HG03159 (cell line): ENCODE measurements around the gene DYNC1I1.
A peak's percentile ranks its signal among the peaks of the same experiment; 100 is the strongest.

Source experiments
- ATAC-seq: cut with Tn5 transposase; IDR thresholded peaks from one replicate; pipeline ENCODE4 v1.9.1; 2021; ENCODE audit warnings: mild to moderate bottlenecking, moderate library complexity; ENCODE audit not compliant: unreplicated experiment

Gene DYNC1I1

DNA sequence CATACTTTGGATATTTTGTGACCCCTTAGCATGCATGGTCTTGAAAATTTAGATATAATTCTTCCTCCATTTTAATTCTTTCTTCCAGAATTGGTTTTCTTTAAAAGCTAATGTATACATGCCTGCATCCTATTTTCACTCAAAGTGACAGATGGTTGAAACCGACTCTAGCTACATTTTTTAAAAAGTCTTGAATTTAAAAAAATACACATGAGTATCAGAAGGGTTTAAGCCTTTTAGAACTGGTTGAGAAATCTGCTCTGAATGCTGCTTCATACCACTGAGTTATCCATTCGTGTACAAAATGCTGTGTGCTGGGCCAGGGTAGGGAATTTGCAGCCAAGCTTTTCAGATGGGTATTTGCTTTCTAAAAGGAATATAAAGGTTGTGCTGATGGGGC is 16.5 kb downstream of the DYNC1I1 start:
- ATAC-seq, result no peak

- ATAC-seq, result no peak
Measured at GRCh38 chr7:95793658-95794057, 21.3 kb downstream of the DYNC1I1 start.

GRCh38 chr7:95794917-95795515 is 22.7 kb downstream of the DYNC1I1 start:
- peak; percentile 75 for ATAC-seq

DNA sequence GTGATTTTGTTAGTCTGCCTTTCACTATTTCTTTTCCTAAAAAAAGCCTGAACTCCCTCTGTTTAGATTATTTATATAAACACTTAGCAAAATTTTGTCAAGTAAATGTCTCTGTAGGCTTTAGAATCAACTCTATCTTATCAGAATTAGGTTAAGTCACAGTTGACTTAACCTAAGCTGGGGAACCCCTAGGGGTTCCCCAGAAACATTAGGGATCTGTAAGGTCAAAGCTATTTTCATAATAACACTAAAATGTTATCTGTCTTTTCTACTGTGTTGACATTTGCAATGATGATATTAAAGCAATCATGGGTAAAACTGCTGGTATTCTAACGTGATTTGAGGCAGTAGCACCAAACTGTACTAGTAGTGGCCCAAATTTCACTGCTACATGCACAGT is 24.3 kb downstream of the DYNC1I1 start:
- no peak for ATAC-seq

DNA sequence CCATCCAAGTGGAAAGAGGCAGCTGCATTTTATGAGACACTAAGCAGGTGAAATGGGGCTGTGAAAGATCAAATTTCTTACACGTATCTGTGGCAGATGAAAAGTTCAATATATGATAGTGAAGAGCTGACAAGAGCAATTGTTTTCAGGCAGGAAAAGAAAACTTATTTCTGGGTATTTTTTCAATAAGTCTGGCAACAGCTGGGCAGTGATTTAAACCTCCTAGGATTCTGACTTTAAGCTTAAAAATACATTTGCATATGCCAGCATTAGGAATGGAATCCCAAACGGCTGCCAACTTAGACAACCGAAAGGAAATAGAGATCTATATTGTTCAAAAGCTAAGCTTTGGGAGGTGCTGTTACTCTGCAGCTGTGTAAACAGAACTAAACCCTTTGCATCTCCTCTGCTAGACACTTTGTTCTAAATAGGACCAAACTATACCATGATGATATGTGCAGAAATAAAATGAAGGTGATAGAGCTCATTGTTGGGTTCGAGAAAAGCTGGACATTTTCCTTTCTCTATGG is 26.1 kb downstream of the DYNC1I1 start:
- no peak for ATAC-seq

DNA sequence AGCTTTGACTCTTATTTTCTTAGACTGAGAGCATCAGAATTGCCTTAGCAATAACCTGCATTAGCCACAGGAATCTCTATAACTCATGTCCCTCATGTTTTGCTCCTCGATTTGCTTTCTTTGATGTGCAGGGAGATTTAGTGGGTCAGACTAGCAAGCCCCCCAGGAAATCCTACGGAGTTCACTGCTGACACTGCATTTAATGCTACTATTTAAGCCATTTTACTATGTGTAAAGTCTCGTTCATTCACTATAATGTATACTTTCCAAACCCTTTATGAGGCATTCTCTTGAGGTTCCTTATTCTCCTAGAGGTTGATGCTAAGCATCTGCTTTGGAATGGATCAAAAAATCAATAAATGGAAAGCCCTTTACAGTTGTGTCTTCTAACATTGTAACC is 28.4 kb downstream of the DYNC1I1 start:
- ATAC-seq, result no peak

- no peak for ATAC-seq
Measured at GRCh38 chr7:95802270-95802669, 29.9 kb downstream of the DYNC1I1 start.

DNA sequence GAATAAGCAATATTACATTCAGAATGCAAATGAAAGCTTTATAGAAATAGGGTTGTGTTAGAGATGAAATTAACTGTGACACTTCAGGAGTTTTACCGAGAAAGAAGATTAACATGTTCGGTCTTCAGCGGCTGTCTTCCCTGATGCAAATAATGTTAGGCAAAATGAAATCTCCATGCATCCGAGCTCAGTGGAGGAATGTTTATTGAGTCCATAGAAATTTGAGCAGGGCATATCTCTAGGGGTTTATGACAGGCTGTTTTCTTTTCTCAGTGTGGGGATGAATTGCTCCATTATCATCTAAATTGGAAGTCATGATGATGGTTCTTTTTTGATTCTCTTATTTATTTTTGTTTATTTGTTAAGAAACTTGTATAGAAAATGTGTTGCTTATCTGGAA is 31.7 kb downstream of the DYNC1I1 start:
- ATAC-seq, result no peak

- ATAC-seq, result no peak
Measured at GRCh38 chr7:95805909-95806308, 33.6 kb downstream of the DYNC1I1 start.

DNA sequence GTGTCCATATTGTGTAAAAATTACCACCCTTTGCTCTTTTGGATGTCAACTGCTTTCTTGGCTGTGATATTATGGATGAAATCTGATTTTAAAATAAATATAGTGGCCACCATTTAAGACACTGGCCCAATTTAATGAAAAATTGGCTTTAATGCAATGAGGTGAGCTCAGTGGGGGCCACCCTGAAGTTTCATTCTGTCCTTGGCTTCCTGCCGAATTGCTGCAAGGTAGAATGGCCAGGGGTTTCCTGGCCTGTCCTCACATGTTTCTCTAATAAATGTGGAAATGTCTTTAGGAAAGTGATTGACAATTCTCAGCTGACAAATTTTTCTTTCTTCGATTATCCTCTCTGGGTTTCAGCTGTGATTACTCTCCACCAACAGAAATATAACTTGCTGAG is 36.0 kb downstream of the DYNC1I1 start:
- ATAC-seq, result no peak

GRCh38 chr7:95811846-95812445 is 39.6 kb downstream of the DYNC1I1 start:
- ATAC-seq, result no peak

DNA sequence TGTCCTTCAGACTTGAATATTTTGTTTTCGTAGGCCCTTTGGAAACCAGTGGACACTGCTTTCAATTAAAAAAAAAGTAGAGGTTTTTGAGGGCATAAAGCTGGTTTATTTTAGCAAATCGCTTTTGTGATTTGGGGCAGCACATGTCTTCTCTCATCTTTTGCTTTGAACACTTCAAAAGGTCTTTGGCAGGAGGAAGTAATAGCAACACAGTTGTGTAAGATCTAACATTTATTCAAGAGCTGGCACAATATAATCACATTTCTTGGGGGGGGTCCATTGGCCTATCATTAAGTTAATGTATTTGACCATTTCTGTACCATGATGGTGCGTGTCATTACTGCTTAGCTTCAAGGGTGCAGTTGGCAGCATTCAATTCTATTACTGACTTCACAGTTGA is 42.4 kb downstream of the DYNC1I1 start:
- no peak for ATAC-seq

DNA sequence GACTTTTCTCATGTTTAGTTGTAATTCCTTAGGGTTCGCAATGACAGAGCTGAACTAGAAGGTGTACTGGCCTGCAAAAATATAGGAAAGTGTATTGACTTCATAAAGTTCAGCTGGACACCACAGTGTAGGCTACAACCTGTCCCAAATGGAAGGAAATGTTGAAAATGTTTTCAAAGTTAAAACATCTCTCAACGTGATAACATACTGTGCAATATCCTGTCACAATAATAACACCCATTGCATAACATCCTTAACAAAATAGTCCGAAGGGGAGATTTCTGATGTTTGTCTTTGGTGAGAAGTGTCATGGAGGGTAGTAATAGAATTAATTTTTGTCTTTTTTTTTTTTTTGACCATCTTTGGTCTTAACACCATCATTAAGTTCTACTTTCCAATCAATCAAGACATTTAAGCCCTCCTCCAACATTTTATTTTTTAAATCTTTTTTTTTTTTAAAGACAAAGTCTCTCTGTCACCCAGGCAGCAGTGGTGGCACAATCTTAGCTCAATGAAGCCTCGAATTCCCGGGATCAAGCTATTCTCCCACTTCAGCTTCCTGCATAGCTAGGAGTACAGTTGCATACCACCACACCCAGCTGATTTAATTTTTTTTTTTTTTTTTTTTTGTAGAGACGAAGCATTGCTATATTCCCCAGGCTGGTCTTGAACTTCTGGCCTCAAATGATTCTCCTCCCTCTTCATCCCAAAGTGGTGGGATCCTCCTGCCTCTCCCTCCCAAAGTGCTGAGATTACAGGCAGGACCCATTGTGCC is 45.7 kb downstream of the DYNC1I1 start:
- no peak for ATAC-seq

DNA sequence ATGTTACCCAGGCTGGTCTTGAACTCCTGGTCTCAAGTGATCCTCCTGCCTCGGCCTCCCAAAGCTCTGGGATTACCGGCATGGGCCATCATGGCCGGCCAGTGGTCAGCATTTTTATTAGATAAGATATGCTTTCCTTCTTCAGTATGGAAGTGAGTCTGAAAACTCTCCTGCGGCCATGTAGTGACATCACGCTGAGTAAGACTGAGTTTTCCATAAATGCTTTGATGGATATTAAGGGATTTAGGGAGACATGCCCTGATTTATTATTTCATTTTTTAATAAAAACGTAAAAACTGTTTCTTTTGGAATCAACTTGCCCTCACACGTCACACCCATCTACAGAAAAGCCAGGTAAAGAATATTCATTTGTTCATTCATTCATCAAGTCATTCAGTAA is 48.4 kb downstream of the DYNC1I1 start:
- ATAC-seq, result no peak

DNA sequence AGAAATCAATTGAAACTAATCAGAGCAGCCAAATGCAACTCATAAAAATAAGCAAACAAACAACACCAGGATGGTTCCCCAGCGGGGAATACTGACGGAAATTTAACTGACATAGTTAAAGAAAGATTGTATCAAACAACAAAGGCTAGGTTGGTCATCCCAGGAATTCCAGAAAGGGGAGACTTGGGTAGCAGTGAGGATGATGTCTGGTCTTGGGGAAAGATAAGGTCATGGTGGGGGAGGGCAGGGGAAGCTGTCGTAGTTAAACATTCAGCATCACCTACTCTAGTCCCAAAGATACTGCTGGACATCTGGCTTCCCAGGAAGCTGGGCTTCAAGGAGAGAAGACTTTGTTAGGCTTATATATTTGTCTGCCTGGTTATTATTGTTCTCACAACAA is 50.4 kb downstream of the DYNC1I1 start:
- ATAC-seq, result no peak

DNA sequence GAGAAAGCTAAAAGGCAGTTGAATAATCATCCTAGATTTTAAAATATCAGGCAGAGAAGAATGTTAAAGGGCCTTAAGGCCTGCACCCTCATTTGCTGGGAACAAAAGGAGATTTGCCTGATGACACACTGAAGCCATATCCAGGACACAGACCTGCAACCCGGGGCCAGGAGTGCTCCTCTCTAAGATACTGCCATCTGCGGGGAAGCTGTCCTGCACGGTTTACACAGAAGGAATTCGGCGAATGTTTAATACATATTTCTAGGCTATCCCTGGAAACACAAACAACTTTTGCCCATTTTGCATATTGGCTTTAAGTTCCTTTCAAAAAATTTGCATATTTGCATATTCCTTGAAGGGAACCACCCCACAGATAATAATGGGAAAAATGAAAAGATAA is 52.3 kb downstream of the DYNC1I1 start:
- no peak for ATAC-seq

DNA sequence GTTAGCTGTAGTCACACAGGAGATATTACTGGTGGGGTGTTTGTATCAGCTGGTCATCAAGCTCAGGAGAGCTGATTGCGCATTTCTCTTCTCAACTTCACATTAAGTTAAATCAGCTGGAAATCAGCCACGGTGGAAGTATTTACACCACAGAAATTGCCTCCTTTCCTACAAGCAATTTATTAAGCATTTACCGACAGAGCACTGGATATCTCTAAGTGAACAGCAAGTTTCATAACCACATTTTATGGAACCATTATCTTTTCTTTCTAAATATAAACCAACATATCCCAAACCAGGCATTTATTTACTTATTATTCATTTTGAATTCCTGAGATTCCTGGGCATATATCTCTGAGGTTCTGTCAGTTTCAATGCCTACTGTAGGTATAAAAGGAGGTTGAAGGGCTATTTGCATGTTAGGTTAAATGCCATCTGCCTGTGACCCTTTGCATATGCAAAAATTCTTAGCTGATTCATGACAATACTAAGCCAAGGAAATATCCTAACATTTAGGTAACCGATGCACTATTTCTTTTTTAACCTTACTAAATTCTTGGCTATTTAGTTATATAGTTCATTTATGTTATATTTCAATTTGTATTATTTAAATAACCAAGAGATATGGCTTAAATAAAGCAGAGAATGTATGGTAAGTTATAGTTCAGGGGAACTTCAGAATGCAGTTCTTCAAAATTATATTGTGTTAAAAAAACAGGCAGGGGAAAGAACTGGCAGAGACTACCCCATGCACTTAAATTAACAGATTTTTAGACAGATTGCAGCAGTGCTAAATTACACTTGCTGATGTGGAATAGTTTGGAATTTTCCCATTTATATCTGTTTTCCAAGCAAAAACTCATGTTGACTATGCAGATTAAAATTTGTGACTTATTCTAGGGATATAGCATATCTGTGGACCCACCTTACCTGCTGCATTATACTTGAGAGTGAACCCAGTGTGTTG is 56.8 kb downstream of the DYNC1I1 start:
- ATAC-seq, result no peak

GRCh38 chr7:95840953-95841950 is 68.9 kb downstream of the DYNC1I1 start:
- ATAC-seq, result peak; percentile 97

GRCh38 chr7:95843286-95843685 is 70.9 kb downstream of the DYNC1I1 start:
- ATAC-seq, result no peak

- ATAC-seq, result no peak
Measured at GRCh38 chr7:95845007-95845406, 72.7 kb downstream of the DYNC1I1 start.
